ENCODE results near the gene BCL2L2.

Gene BCL2L2

DNA sequence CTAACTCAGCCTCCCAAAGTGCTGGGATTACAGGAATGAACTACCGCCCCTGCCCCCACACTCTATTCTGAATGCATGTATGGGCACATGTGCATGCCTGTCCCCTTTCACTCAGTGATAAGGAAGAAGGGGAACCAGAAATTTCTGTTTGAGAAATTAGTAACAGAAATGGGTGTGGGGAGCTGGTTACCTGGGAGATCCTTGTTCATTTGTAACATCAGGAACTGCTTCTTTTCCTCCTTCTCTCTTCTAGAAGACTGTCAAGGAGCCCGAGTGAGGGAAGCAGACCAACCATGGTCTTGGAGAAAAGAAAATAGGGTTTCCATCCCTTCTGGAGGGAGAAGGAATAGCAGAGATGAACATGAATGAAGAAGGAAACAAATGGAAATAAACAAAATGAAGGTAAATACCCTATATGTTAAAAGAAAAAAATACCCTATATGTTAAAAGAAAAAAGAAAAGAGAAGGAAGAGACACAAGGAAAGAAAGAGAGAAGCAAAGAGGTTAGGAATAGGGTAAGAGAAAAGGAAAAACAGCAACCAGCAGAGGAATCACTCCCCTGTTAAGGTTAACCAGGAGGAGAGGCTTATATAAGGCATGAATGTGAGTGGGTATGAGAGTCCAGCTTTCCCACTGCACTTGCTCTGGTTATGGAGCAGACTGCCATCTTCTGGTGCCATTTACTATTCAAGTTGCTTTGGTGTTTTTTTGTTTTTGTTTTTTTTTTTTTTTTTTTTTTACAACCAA lies 7.2 kb upstream of the BCL2L2 start:
- H3K79me2 ChIP-seq (ENCODE audit: insufficient read depth, low read length) = no peaks in the 10 kb centered on the region
- H3K4me2 ChIP-seq (ENCODE audit: low read length) = no peak overlapping the region
- no peak overlapping the region for H3K27ac ChIP-seq (ENCODE audit: low read depth, low read length, poor library complexity, severe bottlenecking)
- H3K9ac ChIP-seq (ENCODE audit: low read length) = no peak overlapping the region
- H3K27me3 ChIP-seq (ENCODE audit: insufficient read depth, low read length) = no peaks in the 10 kb centered on the region
- no peak overlapping the region for H2AFZ ChIP-seq (ENCODE audit: low read length)
- H3F3A ChIP-seq (ENCODE audit: insufficient read depth, low read length) = no peaks in the 10 kb centered on the region
- H3K4me1 ChIP-seq (ENCODE audit: insufficient read depth, low read length, severe bottlenecking) = peaks cover 32% of the 10 kb centered on the region
- no peak overlapping the region for H3K4me3 ChIP-seq (ENCODE audit: low read depth, low read length, poor library complexity, severe bottlenecking)
- no peak for TF ChIP-seq EZH2 (IDR thresholded peaks at IDR 0.05; ENCODE audit: borderline replicate concordance, low read length)
- TF ChIP-seq, protein P1, sequence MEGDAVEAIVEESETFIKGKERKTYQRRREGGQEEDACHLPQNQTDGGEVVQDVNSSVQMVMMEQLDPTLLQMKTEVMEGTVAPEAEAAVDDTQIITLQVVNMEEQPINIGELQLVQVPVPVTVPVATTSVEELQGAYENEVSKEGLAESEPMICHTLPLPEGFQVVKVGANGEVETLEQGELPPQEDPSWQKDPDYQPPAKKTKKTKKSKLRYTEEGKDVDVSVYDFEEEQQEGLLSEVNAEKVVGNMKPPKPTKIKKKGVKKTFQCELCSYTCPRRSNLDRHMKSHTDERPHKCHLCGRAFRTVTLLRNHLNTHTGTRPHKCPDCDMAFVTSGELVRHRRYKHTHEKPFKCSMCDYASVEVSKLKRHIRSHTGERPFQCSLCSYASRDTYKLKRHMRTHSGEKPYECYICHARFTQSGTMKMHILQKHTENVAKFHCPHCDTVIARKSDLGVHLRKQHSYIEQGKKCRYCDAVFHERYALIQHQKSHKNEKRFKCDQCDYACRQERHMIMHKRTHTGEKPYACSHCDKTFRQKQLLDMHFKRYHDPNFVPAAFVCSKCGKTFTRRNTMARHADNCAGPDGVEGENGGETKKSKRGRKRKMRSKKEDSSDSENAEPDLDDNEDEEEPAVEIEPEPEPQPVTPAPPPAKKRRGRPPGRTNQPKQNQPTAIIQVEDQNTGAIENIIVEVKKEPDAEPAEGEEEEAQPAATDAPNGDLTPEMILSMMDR (IDR thresholded peaks at IDR 0.05; ENCODE audit: low read length) = peak; percentile 32; the same call in 1 of the 2 replicates
- peaks cover 17% of the 10 kb centered on the region; the same call in 1 of the 2 replicates for H3K36me3 ChIP-seq (ENCODE audit: insufficient read depth, low read length)
- H3K9me2 ChIP-seq (ENCODE audit: low read depth, low read length) = no peaks in the 10 kb centered on the region
- no peaks in the 10 kb centered on the region for H4K20me1 ChIP-seq (ENCODE audit: insufficient read depth, low read length)
- H3K9me3 ChIP-seq (ENCODE audit: low read length) = no peaks in the 10 kb centered on the region

DNA sequence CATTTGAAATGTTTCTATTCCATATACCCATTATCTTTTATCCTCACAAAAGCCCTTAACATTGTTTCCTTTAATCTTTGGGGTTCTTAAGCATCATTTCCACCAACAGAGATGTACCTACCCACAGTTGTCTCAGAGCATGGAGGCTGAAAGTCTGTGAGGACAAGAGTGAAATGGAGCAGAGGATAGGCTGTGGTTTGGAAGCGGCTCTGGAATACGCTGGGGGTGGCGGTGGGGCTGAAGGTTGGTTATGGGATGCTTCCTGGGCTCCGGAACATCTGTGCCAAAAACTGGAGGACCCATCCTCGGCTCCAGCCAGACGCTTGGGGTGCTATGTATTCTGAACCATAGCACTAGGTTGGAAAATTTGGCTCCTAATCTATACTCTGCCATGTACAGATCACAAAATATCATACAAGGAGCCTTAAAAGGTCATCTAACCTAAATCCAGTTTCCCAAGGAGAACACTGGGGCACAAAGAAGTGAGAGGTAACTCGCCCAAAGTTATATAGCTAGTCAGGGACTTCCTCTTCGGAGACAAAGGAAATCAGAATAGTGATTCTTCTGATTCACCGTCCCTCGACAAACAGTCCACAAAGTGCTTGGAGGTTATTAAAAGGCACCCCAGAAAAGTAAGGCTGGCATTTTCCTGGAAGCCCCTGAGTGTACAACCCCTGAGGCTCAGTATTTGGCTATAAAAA lies 6.5 kb upstream of the BCL2L2 start:
- peak overlapping the region; percentile 73 for H3K27ac ChIP-seq (ENCODE audit: low read depth, low read length, poor library complexity, severe bottlenecking)
- TF ChIP-seq, protein P1 (IDR thresholded peaks at IDR 0.05; ENCODE audit: low read length) = no peak
- no peak for TF ChIP-seq EZH2 (IDR thresholded peaks at IDR 0.05; ENCODE audit: borderline replicate concordance, low read length)
- peaks cover 25% of the 10 kb centered on the region for H3K4me1 ChIP-seq (ENCODE audit: insufficient read depth, low read length, severe bottlenecking)
- no peaks in the 10 kb centered on the region for H3K27me3 ChIP-seq (ENCODE audit: insufficient read depth, low read length)
- peaks cover 17% of the 10 kb centered on the region; the same call in 1 of the 2 replicates for H3K36me3 ChIP-seq (ENCODE audit: insufficient read depth, low read length)
- no peaks in the 10 kb centered on the region for H3K79me2 ChIP-seq (ENCODE audit: insufficient read depth, low read length)
- H2AFZ ChIP-seq (ENCODE audit: low read length) = no peak overlapping the region
- H3K9me2 ChIP-seq (ENCODE audit: low read depth, low read length) = no peaks in the 10 kb centered on the region
- H4K20me1 ChIP-seq (ENCODE audit: insufficient read depth, low read length) = no peaks in the 10 kb centered on the region
- H3K9me3 ChIP-seq (ENCODE audit: low read length) = no peaks in the 10 kb centered on the region
- peak overlapping the region; percentile 100 for H3K4me2 ChIP-seq (ENCODE audit: low read length)
- peak overlapping the region; percentile 97 for H3K9ac ChIP-seq (ENCODE audit: low read length)
- peak overlapping the region; percentile 84 for H3K4me3 ChIP-seq (ENCODE audit: low read depth, low read length, poor library complexity, severe bottlenecking)
- H3F3A ChIP-seq (ENCODE audit: insufficient read depth, low read length) = no peaks in the 10 kb centered on the region

DNA sequence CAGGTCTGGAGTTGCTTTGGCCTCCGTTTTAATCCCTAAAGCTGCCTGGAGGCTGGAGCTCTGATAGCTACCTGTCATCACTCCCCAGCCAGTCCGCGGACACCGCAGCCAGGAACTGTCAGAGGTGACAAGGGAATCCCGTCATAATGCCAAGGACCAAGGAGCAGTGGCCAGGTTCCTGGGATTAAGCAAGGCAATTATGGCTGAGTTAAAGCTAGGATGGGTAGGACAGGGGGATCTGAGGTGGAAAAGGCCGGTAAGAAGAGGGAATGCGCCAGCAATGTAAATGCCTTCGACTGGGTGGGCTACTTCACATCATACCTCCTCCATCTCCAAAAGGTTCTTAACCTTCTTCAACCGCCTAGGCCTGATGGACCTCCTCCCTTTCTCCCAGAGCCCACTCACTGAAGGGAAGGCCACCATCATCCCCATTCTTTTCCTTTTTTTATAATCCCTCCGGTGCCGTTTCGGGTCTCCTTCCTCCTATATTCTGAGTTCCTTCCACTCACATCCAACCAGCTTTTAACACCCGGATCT lies 5.9 kb upstream of the BCL2L2 start:
- TF ChIP-seq, protein P1 (IDR thresholded peaks at IDR 0.05; ENCODE audit: low read length) = no peak
- TF ChIP-seq EZH2 (IDR thresholded peaks at IDR 0.05; ENCODE audit: borderline replicate concordance, low read length) = no peak
- no peaks in the 10 kb centered on the region for H3K9me2 ChIP-seq (ENCODE audit: low read depth, low read length)
- peaks cover 17% of the 10 kb centered on the region; the same call in 1 of the 2 replicates for H3K36me3 ChIP-seq (ENCODE audit: insufficient read depth, low read length)
- H4K20me1 ChIP-seq (ENCODE audit: insufficient read depth, low read length) = no peaks in the 10 kb centered on the region
- H3K27ac ChIP-seq (ENCODE audit: low read depth, low read length, poor library complexity, severe bottlenecking) = peak overlapping the region; percentile 73
- H2AFZ ChIP-seq (ENCODE audit: low read length) = no peak overlapping the region
- peak overlapping the region; percentile 84 for H3K4me3 ChIP-seq (ENCODE audit: low read depth, low read length, poor library complexity, severe bottlenecking)
- H3K79me2 ChIP-seq (ENCODE audit: insufficient read depth, low read length) = no peaks in the 10 kb centered on the region
- H3K4me2 ChIP-seq (ENCODE audit: low read length) = peak overlapping the region; percentile 100
- peaks cover 18% of the 10 kb centered on the region for H3K4me1 ChIP-seq (ENCODE audit: insufficient read depth, low read length, severe bottlenecking)
- H3K9me3 ChIP-seq (ENCODE audit: low read length) = no peaks in the 10 kb centered on the region
- no peaks in the 10 kb centered on the region for H3F3A ChIP-seq (ENCODE audit: insufficient read depth, low read length)
- no peaks in the 10 kb centered on the region for H3K27me3 ChIP-seq (ENCODE audit: insufficient read depth, low read length)
- H3K9ac ChIP-seq (ENCODE audit: low read length) = peak overlapping the region; percentile 97
